Measurements from ENCODE around the gene HOXB5.

GRCh38 chr17:48563867-48564187 lies 29.8 kb downstream of the HOXB5 start:
- TF ChIP-seq POLR2A (IDR thresholded peaks at IDR 0.05; ENCODE audit: extremely low read depth, insufficient read length) = no peak
- no peak for TF ChIP-seq CTCF (IDR thresholded peaks at IDR 0.05; ENCODE audit: low read depth, low read length)

Measured in NB4 (cell line).